NCI-H2196 (cell line): ENCODE measurements around the gene AP3S2.
"Not testable (repeated sequence)": the region's sequence is repeated elsewhere in the genome, so short reads cannot be mapped to it uniquely, and the experiment has no call there.

Source experiments
- DNase-seq: peaks from one replicate; lab custom pipeline; 2025; ENCODE audit not compliant: unreplicated experiment; lab: John Stamatoyannopoulos, UW

Gene AP3S2

GRCh38 chr15:89836267-89837133, 57.3 kb downstream of the AP3S2 start:
- no peak for DNase-seq

GRCh38 chr15:89835176-89835564, 58.6 kb downstream of the AP3S2 start:
- DNase-seq: no peak

- not testable (repeated sequence) for DNase-seq
These were observed 59.2 kb downstream of the AP3S2 start for GRCh38 chr15:89834465-89835175.

- no peak for DNase-seq
These were observed 59.8 kb downstream of the AP3S2 start for GRCh38 chr15:89833966-89834365.

- no peak for DNase-seq
These were observed 63.2 kb downstream of the AP3S2 start for GRCh38 chr15:89830639-89831038.

GRCh38 chr15:89829616-89830440, 64.0 kb downstream of the AP3S2 start:
- DNase-seq: no peak

GRCh38 chr15:89829161-89829560, 64.6 kb downstream of the AP3S2 start:
- no peak for DNase-seq

GRCh38 chr15:89828281-89829145, 65.3 kb downstream of the AP3S2 start:
- no peak for DNase-seq

- no peak for DNase-seq
These were observed 66.0 kb downstream of the AP3S2 start for GRCh38 chr15:89827829-89828228.

- no peak for DNase-seq
These were observed 66.8 kb downstream of the AP3S2 start for GRCh38 chr15:89826671-89827655.

GRCh38 chr15:89825271-89825940, 68.4 kb downstream of the AP3S2 start:
- DNase-seq: no peak

- no peak for DNase-seq
These were observed 69.3 kb downstream of the AP3S2 start for GRCh38 chr15:89824607-89824867.

- DNase-seq: no peak
These were observed 69.8 kb downstream of the AP3S2 start for GRCh38 chr15:89823836-89824606.

- DNase-seq: no peak
These were observed 70.7 kb downstream of the AP3S2 start for GRCh38 chr15:89822951-89823711.

- DNase-seq: no peak
These were observed 71.2 kb downstream of the AP3S2 start for GRCh38 chr15:89822611-89822950.

GRCh38 chr15:89822026-89822425, 71.8 kb downstream of the AP3S2 start:
- DNase-seq: no peak
